ENCODE results near the gene CMTM2. TPM values are rescaled to one million over a fixed set of nuclear protein-coding genes. Genes with fewer than 3 reads are reported as not detected.
A peak's percentile ranks its signal among the peaks of the same experiment; 100 is the strongest.
"Not testable (repeated sequence)": the region's sequence is repeated elsewhere in the genome, so short reads cannot be mapped to it uniquely, and the experiment has no call there.

CMTM2 gene
- total RNA-seq, 1 experiment from 2014 or later = not detected

GRCh38 chr16:66552286-66553177 lies 26.7 kb upstream of the CMTM2 start, which contains the start of gene CKLF:
Gene CKLF (plus strand): TSS chr16:66552576. CDS start chr16:66552716, 140 bp downstream.
- peak; percentile 85 for DNase-seq (ENCODE audit: low read depth)

GRCh38 chr16:66553223-66553622 lies 26.0 kb upstream of the CMTM2 start:
- DNase-seq (ENCODE audit: low read depth) = peak; percentile 53

- no peak for DNase-seq (ENCODE audit: low read depth)
Measured at GRCh38 chr16:66554021-66554420, 25.2 kb upstream of the CMTM2 start.

- DNase-seq (ENCODE audit: low read depth) = no peak
Measured at GRCh38 chr16:66554495-66554894, 24.8 kb upstream of the CMTM2 start.

- DNase-seq (ENCODE audit: low read depth) = no peak
Measured at GRCh38 chr16:66560107-66560506, 19.2 kb upstream of the CMTM2 start.

GRCh38 chr16:66561381-66562080 lies 17.7 kb upstream of the CMTM2 start:
- no peak for DNase-seq (ENCODE audit: low read depth)

- DNase-seq (ENCODE audit: low read depth) = no peak
Measured at GRCh38 chr16:66562409-66562808, 16.9 kb upstream of the CMTM2 start.

- DNase-seq (ENCODE audit: low read depth) = no peak
Measured at GRCh38 chr16:66562986-66563385, 16.3 kb upstream of the CMTM2 start.

- DNase-seq (ENCODE audit: low read depth) = no peak
Measured at GRCh38 chr16:66563574-66564334, 15.5 kb upstream of the CMTM2 start.

GRCh38 chr16:66566051-66566901 lies 13.0 kb upstream of the CMTM2 start, which contains the start of gene CMTM1:
Gene CMTM1 (plus strand): TSS chr16:66566439. CDS start chr16:66566514, 75 bp downstream.
- no peak for DNase-seq (ENCODE audit: low read depth)

GRCh38 chr16:66567270-66567669 lies 12.0 kb upstream of the CMTM2 start:
- not testable (repeated sequence) for DNase-seq (ENCODE audit: low read depth)

GRCh38 chr16:66568355-66568754 lies 10.9 kb upstream of the CMTM2 start:
- no peak for DNase-seq (ENCODE audit: low read depth)

GRCh38 chr16:66569131-66569530 lies 10.1 kb upstream of the CMTM2 start:
- peak; percentile 28 for DNase-seq (ENCODE audit: low read depth)

GRCh38 chr16:66569827-66570405 lies 9.3 kb upstream of the CMTM2 start:
- peak; percentile 44 for DNase-seq (ENCODE audit: low read depth)

- peak; percentile 37 for DNase-seq (ENCODE audit: low read depth)
Measured at GRCh38 chr16:66572356-66572755, 6.9 kb upstream of the CMTM2 start.

- no peak for DNase-seq (ENCODE audit: low read depth)
Measured at GRCh38 chr16:66574081-66574480, 5.2 kb upstream of the CMTM2 start.

GRCh38 chr16:66574531-66574930 lies 4.7 kb upstream of the CMTM2 start:
- DNase-seq (ENCODE audit: low read depth) = no peak

- no peak for DNase-seq (ENCODE audit: low read depth)
Measured at GRCh38 chr16:66575060-66575459, 4.2 kb upstream of the CMTM2 start.

- DNase-seq (ENCODE audit: low read depth) = no peak
Measured at GRCh38 chr16:66576296-66576695, 3.0 kb upstream of the CMTM2 start.

- peak; percentile 56 for DNase-seq (ENCODE audit: low read depth)
Measured at GRCh38 chr16:66580605-66581209, 1.4 kb downstream of the CMTM2 start.
